ENCODE results near the gene PRKG1. TPM values are rescaled to one million over a fixed set of nuclear protein-coding genes. Genes with fewer than 3 reads are reported as not detected.

Gene PRKG1
- total RNA-seq, 5 donors from 2014 or later (not counting 1 experiment from before 2014, with no cell fraction given): 0.03 to 0.26 (median 0.19) TPM; not detected in 1

- no peak for DNase-seq
- no peak for ATAC-seq (replicated peaks in 1 of 4)
- Mint-ChIP-seq H3K4me1 (no peaks in the 10 kb centered on the region), H3K27ac (no peak overlapping the region), H3K4me3 (no peak overlapping the region), H3K36me3 (no peaks in the 10 kb centered on the region), H3K9me3 (peaks cover 0 to 4% (median 0%) of the 10 kb centered on the region in 3 donors), H3K27me3 (no peaks in the 10 kb centered on the region)
- Histone ChIP-seq H3K4me1 (ENCODE audit: control insufficient read depth in 1 of 2, extremely low read depth in 1 of 2, insufficient read depth in 2 of 2, low read length in 2 of 2) (no peaks in the 10 kb centered on the region), H3K27me3 (replicated peaks in 1 of 2; ENCODE audit: control insufficient read depth in 2 of 2, extremely low read depth in 1 of 2, insufficient read depth in 2 of 2, low read length in 1 of 2) (no peaks in the 10 kb centered on the region), H3K36me3 (ENCODE audit: control insufficient read depth in 2 of 2, extremely low read depth in 1 of 2, insufficient read depth in 1 of 2, low read length in 1 of 2) (no peaks in the 10 kb centered on the region), H3K4me3 (ENCODE audit: control insufficient read depth in 1 of 2, extremely low read depth in 1 of 2, low read length in 1 of 2) (no peak overlapping the region), H3K27ac (ENCODE audit: low read length) (no peak overlapping the region), H3K9me3 (no peaks in the 10 kb centered on the region)
- no CpG with 5 or more reads among the region's 1 CpG for WGBS (ENCODE audit: insufficient coverage)
- CTCF ChIA-PET: no interaction called here
- POLR2A ChIA-PET: interaction anchor here in 1 of 2 donors (0.5 kb wide), 1 partner anchor 23 kb away, joined by 5 read pairs; no protein-coding TSS in a partner anchor
These were observed 170.0 kb downstream of the PRKG1 start for GRCh38 chr10:51244309-51244708.

DNA sequence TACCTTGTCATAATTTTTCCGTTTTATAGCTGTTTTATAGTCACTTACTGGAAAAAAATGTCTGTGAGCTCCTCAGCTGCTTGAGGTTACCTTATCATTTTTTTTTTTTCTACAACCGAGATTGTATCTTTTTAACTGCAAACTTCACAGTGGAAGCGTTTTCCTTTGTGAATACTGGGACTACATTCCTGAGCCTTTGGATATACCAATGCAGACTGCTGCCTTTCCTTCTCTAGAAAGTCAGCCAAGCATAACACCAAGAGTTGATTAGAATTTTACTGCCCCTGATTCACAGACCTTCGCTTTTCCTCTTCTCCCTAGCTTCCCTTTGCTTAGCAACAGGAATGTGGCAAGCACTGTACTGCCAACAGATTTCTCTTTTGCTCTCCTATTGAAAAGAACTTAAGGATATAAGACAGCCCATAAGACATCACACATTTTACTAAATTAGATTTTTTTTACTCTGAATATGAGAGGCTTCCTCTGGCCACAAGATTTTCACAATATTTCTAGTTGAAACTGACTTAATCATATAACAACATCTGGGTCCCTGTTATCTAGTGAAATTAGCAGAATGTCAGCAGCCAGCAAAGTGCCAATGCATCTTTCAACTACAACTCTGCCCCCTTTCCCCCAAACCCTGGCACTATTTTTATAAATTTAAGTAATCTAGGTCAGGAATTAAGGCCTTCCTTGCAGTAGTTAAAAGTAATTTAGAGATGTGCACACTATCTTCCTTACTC lies 170.6 kb downstream of the PRKG1 start:
- Mint-ChIP-seq H3K27ac (no peak overlapping the region), H3K36me3 (no peaks in the 10 kb centered on the region), H3K27me3 (no peaks in the 10 kb centered on the region), H3K4me1 (no peaks in the 10 kb centered on the region), H3K4me3 (no peak overlapping the region), H3K9me3 (peaks cover 0 to 4% (median 0%) of the 10 kb centered on the region in 3 donors)
- no peak overlapping the region for H3K27ac ChIP-seq (ENCODE audit: low read length)
- DNase-seq: no peak
- H3K9me3 ChIP-seq: no peaks in the 10 kb centered on the region
- 50% methylated on average over 1 of the region's 4 CpGs for WGBS (ENCODE audit: insufficient coverage)
- no peaks in the 10 kb centered on the region for H3K27me3 ChIP-seq (replicated peaks in 1 of 2; ENCODE audit: control insufficient read depth in 2 of 2, extremely low read depth in 1 of 2, insufficient read depth in 2 of 2, low read length in 1 of 2)
- no peaks in the 10 kb centered on the region for H3K36me3 ChIP-seq (ENCODE audit: control insufficient read depth in 2 of 2, extremely low read depth in 1 of 2, insufficient read depth in 1 of 2, low read length in 1 of 2)
- H3K4me1 ChIP-seq (ENCODE audit: control insufficient read depth in 1 of 2, extremely low read depth in 1 of 2, insufficient read depth in 2 of 2, low read length in 2 of 2): no peaks in the 10 kb centered on the region
- H3K4me3 ChIP-seq (ENCODE audit: control insufficient read depth in 1 of 2, extremely low read depth in 1 of 2, low read length in 1 of 2): no peak overlapping the region
- no peak for ATAC-seq (replicated peaks in 1 of 4)
- ChIA-PET CTCF (no interaction called here), POLR2A (interaction anchor here in 1 of 2 donors (0.5 kb wide), 1 partner anchor 23 kb away, joined by 5 read pairs; no protein-coding TSS in a partner anchor)

DNA sequence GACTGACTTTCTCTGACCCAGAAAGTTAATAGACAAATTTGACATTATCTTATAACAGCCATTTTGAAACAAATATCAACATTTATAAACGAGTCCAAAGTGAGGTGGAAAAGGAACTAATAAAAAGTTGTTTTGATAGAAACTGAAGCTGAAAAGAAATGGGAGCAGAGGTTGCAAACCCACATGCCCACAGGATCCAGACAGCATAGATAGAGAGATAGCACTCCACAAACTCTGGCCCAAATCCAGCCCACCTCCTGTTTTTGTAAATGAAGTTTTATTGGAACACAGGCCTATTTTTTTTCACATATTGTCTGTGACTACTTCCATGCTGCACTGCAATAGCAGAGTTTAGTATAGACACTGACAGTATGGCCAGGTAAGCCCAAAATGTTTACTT lies 171.9 kb downstream of the PRKG1 start:
- H3K36me3 Mint-ChIP-seq: no peaks in the 10 kb centered on the region
- no peak overlapping the region for H3K4me3 Mint-ChIP-seq
- H3K4me1 ChIP-seq (ENCODE audit: control insufficient read depth in 1 of 2, extremely low read depth in 1 of 2, insufficient read depth in 2 of 2, low read length in 2 of 2): no peaks in the 10 kb centered on the region
- WGBS (ENCODE audit: insufficient coverage): no CpG with 5 or more reads among the region's 1 CpG
- H3K9me3 Mint-ChIP-seq: peaks cover 0 to 4% (median 0%) of the 10 kb centered on the region in 3 donors
- H3K27me3 ChIP-seq (replicated peaks in 1 of 2; ENCODE audit: control insufficient read depth in 2 of 2, extremely low read depth in 1 of 2, insufficient read depth in 2 of 2, low read length in 1 of 2): no peaks in the 10 kb centered on the region
- H3K36me3 ChIP-seq (ENCODE audit: control insufficient read depth in 2 of 2, extremely low read depth in 1 of 2, insufficient read depth in 1 of 2, low read length in 1 of 2): no peaks in the 10 kb centered on the region
- CTCF ChIA-PET: no interaction called here
- no peak for DNase-seq
- no peaks in the 10 kb centered on the region for H3K4me1 Mint-ChIP-seq
- no peaks in the 10 kb centered on the region for H3K27me3 Mint-ChIP-seq
- H3K4me3 ChIP-seq (ENCODE audit: control insufficient read depth in 1 of 2, extremely low read depth in 1 of 2, low read length in 1 of 2): no peak overlapping the region
- no peak overlapping the region for H3K27ac Mint-ChIP-seq
- H3K9me3 ChIP-seq: no peaks in the 10 kb centered on the region
- H3K27ac ChIP-seq (ENCODE audit: low read length): no peak overlapping the region
- POLR2A ChIA-PET: no interaction called here
- ATAC-seq (replicated peaks in 1 of 4): no peak

GRCh38 chr10:51250278-51250920 lies 176.1 kb downstream of the PRKG1 start:
- no peaks in the 10 kb centered on the region for H3K9me3 ChIP-seq
- CTCF ChIA-PET: no interaction called here
- Mint-ChIP-seq H3K4me1 (no peaks in the 10 kb centered on the region), H3K36me3 (no peaks in the 10 kb centered on the region), H3K27ac (no peak overlapping the region), H3K9me3 (peaks cover 0 to 4% (median 0%) of the 10 kb centered on the region in 3 donors), H3K4me3 (no peak overlapping the region), H3K27me3 (no peaks in the 10 kb centered on the region)
- WGBS (ENCODE audit: insufficient coverage): 88% methylated on average over 1 of the region's 1 CpG
- no peak overlapping the region for H3K4me3 ChIP-seq (ENCODE audit: control insufficient read depth in 1 of 2, extremely low read depth in 1 of 2, low read length in 1 of 2)
- DNase-seq (no peak), ATAC-seq (replicated peaks in 1 of 4) (no peak)
- H3K36me3 ChIP-seq (ENCODE audit: control insufficient read depth in 2 of 2, extremely low read depth in 1 of 2, insufficient read depth in 1 of 2, low read length in 1 of 2): no peaks in the 10 kb centered on the region
- H3K4me1 ChIP-seq (ENCODE audit: control insufficient read depth in 1 of 2, extremely low read depth in 1 of 2, insufficient read depth in 2 of 2, low read length in 2 of 2): no peaks in the 10 kb centered on the region
- H3K27ac ChIP-seq (ENCODE audit: low read length): no peak overlapping the region
- POLR2A ChIA-PET: no interaction called here
- no peaks in the 10 kb centered on the region for H3K27me3 ChIP-seq (replicated peaks in 1 of 2; ENCODE audit: control insufficient read depth in 2 of 2, extremely low read depth in 1 of 2, insufficient read depth in 2 of 2, low read length in 1 of 2)

DNA sequence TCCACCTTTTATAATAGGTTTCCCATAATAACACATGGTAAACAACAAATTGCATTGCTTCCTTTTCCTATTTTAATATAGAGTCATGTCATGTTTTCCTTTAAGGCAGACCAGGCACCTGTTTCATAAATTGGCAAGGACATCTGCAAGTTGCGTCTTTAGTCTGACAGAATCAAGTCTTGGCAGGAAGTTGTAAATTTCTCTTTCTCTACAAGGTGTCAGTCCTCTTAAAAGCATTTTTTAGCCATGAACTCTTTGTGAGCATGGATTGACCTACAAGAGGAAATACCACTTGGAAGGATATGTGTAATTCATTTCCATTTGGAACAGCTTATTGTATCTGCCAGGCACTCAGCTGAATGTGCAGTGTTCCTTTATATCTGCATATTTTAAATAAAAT lies 176.8 kb downstream of the PRKG1 start:
- ATAC-seq (replicated peaks in 1 of 4): no peak
- no CpG with 5 or more reads among the region's 1 CpG for WGBS (ENCODE audit: insufficient coverage)

GRCh38 chr10:51255381-51255780 lies 181.1 kb downstream of the PRKG1 start:
- no peaks in the 10 kb centered on the region for H3K9me3 ChIP-seq
- no peaks in the 10 kb centered on the region for H3K27me3 ChIP-seq (replicated peaks in 1 of 2; ENCODE audit: control insufficient read depth in 2 of 2, extremely low read depth in 1 of 2, insufficient read depth in 2 of 2, low read length in 1 of 2)
- Mint-ChIP-seq H3K27ac (no peak overlapping the region), H3K27me3 (no peaks in the 10 kb centered on the region), H3K36me3 (no peaks in the 10 kb centered on the region), H3K4me1 (no peaks in the 10 kb centered on the region), H3K4me3 (no peak overlapping the region), H3K9me3 (no peaks in the 10 kb centered on the region)
- H3K4me3 ChIP-seq (ENCODE audit: control insufficient read depth in 1 of 2, extremely low read depth in 1 of 2, low read length in 1 of 2): no peak overlapping the region
- no peaks in the 10 kb centered on the region for H3K4me1 ChIP-seq (ENCODE audit: control insufficient read depth in 1 of 2, extremely low read depth in 1 of 2, insufficient read depth in 2 of 2, low read length in 2 of 2)
- DNase-seq (no peak), ATAC-seq (replicated peaks in 1 of 4) (no peak)
- ChIA-PET POLR2A (no interaction called here), CTCF (no interaction called here)
- WGBS (ENCODE audit: insufficient coverage): 82% methylated on average over 2 of the region's 4 CpGs
- H3K36me3 ChIP-seq (ENCODE audit: control insufficient read depth in 2 of 2, extremely low read depth in 1 of 2, insufficient read depth in 1 of 2, low read length in 1 of 2): no peaks in the 10 kb centered on the region
- no peak overlapping the region for H3K27ac ChIP-seq (ENCODE audit: low read length)

More for the DNA sequence above, 176.8 kb downstream of the PRKG1 start:
- Histone ChIP-seq H3K27me3 (replicated peaks in 1 of 2; ENCODE audit: control insufficient read depth in 2 of 2, extremely low read depth in 1 of 2, insufficient read depth in 2 of 2, low read length in 1 of 2) (no peaks in the 10 kb centered on the region), H3K4me1 (ENCODE audit: control insufficient read depth in 1 of 2, extremely low read depth in 1 of 2, insufficient read depth in 2 of 2, low read length in 2 of 2) (no peaks in the 10 kb centered on the region), H3K4me3 (ENCODE audit: control insufficient read depth in 1 of 2, extremely low read depth in 1 of 2, low read length in 1 of 2) (no peak overlapping the region), H3K36me3 (ENCODE audit: control insufficient read depth in 2 of 2, extremely low read depth in 1 of 2, insufficient read depth in 1 of 2, low read length in 1 of 2) (no peaks in the 10 kb centered on the region), H3K27ac (ENCODE audit: low read length) (no peak overlapping the region), H3K9me3 (no peaks in the 10 kb centered on the region)
- Mint-ChIP-seq H3K4me1 (no peaks in the 10 kb centered on the region), H3K27ac (no peak overlapping the region), H3K9me3 (peaks cover 0 to 4% (median 0%) of the 10 kb centered on the region in 3 donors), H3K4me3 (no peak overlapping the region), H3K36me3 (no peaks in the 10 kb centered on the region), H3K27me3 (no peaks in the 10 kb centered on the region)
- CTCF ChIA-PET: no interaction called here
- DNase-seq: no peak
- POLR2A ChIA-PET: no interaction called here
